HG02885 (cell line): Measurements from ENCODE around the gene SULT4A1.
A peak's percentile ranks its signal among the peaks of the same experiment; 100 is the strongest.
"Not testable (repeated sequence)": the region's sequence is repeated elsewhere in the genome, so short reads cannot be mapped to it uniquely, and the experiment has no call there.

ENCODE experiments used
- ATAC-seq: cut with Tn5 transposase; IDR thresholded peaks from one replicate; pipeline ENCODE4 v1.9.1; 2021; ENCODE audit warnings: mild to moderate bottlenecking; ENCODE audit not compliant: unreplicated experiment, poor library complexity

Gene SULT4A1

GRCh38 chr22:43888740-43889139, 26.4 kb upstream of the SULT4A1 start:
- no peak for ATAC-seq

DNA sequence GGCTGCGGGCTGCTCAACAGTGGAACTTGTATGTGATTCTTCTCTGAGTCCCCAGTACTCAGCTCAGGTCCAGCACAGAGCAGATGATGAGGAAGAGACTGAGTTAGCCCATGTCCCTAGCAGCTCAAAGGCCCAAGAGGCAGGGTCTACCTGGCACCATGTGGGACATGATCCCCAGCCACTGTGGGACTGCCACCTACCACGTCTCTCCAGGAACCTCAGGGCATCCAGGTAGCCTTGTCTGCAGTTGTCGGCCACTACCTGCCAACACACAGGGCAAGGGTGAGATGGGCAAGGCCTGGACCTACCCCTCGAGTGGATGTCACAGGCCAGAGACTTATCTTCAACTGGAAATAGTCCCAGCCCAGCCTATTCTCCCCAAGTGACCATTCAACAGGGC, 25.1 kb upstream of the SULT4A1 start:
- ATAC-seq, result no peak

DNA sequence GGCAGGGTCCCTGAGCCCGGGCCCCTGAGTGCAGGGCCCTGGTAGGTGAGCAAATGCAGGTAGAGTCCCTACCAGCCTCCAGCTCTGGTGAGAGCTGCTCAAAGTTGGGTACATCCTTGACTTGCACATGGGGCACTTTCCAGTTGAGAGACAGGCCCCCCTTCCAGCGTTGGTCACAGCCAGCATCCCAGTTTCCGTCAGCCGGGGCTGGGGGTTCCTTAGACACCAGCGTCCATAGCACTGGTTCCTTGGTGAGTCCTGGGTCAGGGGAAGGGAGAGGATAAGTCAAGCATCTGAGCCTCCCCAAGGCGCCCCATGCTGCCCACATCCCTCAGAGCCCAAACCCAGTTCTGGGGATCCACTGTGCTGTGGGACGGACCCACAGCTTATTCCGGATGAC, 23.9 kb upstream of the SULT4A1 start:
- ATAC-seq, result no peak

- no peak for ATAC-seq
Measured at GRCh38 chr22:43885786-43886185, 23.5 kb upstream of the SULT4A1 start.

DNA sequence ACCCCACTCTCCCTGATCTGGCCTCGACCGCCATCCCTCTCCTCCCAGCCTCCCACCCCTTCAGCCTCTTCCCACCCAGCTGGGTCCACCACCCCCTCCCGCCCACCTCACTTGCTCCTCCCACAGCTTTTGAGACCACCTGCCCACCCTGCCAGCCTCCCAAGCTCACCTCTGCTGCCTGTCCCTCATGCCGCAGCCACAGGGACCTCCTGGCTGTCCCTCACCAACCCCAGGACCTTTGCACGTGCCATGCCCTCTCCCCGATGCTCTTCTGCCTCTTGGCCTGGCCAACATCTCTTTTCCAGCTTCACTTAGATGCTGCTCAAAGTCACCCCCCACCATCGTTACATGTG, 23.0 kb upstream of the SULT4A1 start:
- ATAC-seq, result no peak

GRCh38 chr22:43884600-43885318, 22.4 kb upstream of the SULT4A1 start:
- ATAC-seq, result peak; percentile 74

- no peak for ATAC-seq
Measured at GRCh38 chr22:43883719-43884415, 21.6 kb upstream of the SULT4A1 start.

- ATAC-seq, result no peak
Measured at GRCh38 chr22:43883012-43883661, 20.8 kb upstream of the SULT4A1 start.

- ATAC-seq, result no peak
Measured at GRCh38 chr22:43882122-43882767, 19.9 kb upstream of the SULT4A1 start.

- ATAC-seq, result no peak
Measured at GRCh38 chr22:43881091-43882061, 19.1 kb upstream of the SULT4A1 start.

DNA sequence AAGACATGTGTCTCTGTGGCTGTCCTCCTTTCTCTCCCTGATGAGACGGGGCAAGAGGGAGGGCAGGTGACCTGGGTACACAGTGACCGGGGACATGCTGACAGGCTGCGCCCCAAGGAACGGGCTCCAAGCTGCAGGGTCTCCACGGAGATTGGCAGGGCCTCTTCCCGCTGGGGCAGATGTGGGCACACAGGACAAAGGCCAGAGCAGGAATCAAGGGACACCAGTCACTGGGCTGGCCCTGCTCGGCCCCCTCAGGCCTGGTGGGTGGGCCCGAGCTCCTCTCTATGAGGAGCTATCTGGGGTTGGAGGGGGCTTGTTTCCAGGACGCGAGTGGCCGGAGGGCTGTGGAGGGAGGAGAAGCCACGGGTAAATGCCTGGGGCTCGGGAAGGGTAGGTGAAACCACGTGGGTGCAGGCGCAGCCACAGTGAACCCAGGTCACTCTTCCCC, 18.3 kb upstream of the SULT4A1 start:
- no peak for ATAC-seq

- no peak for ATAC-seq
Measured at GRCh38 chr22:43879901-43880540, 17.7 kb upstream of the SULT4A1 start.

GRCh38 chr22:43878831-43879550, 16.7 kb upstream of the SULT4A1 start:
- ATAC-seq, result no peak

DNA sequence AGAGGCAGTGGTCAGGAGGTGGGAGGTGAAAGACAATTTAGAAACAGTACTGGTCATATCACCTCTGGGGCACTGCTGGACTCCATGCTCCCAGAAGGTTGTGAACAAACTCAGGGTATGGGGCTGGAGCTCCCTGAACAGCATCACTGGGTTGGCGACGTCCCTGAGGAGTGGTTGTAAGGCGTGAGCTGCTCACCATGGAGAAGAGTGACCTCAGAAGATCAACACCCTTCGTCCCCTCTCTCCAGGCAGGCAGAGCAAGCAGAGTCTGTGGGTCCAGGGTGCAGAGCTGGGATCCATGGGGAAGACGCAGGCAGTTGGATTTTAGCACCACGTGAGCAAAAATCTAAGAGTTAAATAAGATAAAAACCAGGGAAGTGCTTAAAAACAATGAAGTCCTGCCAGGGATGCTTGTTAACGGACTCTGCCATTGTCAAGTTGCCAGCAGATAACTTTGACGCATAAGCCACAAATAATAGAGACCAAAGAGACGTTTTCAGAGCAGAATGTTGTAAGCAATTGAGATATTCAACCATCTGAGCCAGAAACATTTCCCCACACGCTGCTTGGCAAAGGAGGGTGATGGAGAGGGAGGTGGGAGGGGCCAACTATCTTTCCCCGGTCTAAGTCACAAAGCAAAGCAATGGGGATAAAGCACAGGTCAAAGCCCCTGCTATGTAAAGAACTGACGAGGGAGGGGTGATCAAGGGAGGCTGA, 15.9 kb upstream of the SULT4A1 start:
- ATAC-seq, result no peak

GRCh38 chr22:43876866-43877509, 14.7 kb upstream of the SULT4A1 start:
- no peak for ATAC-seq

DNA sequence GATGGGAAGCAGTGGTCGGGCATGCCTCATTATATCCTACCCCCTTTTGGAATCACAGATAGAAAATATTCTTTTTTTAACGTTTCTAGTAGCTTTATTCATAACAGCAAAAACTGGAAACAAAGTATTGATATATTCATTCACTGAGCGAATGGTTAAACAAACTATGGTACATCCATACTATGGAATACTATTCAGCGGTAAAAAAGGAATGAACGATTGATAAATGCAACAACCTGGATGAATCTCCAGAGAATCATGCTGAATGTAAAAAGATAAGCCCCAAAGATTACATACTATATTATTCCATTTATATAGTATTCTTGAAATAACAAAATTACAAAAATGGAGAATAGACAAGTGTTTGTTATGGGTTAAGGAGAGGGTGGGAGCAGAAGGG, 7.5 kb upstream of the SULT4A1 start:
- no peak for ATAC-seq

DNA sequence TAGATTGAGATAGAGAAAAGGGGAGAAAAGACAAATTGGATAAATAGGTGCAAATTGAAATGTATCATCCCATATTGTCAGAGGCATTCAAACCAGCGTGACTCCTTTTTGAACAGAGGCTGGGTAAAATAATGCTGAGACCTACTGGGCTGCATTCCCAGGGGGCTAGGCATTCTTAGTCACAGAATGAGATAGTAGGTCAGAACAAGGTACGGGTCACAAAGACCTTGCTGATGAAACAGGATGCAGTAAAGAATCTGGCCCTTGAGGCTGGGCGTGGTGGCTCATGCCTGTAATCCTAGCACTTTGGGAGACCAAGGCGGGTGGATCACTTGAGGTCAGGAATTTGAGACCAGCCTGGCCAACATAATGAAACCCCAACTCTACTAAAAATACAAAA, 6.7 kb upstream of the SULT4A1 start:
- ATAC-seq, result not testable (repeated sequence)
